Measurements from ENCODE around the gene TNRC6C. TPM values are rescaled to one million over a fixed set of nuclear protein-coding genes. Genes with fewer than 3 reads are reported as not detected.

The TNRC6C gene
- total RNA-seq, 4 donors from 2014 or later, result 4.8 to 14.5 (median 11.6) TPM

GRCh38 chr17:78117027-78117981, 158.8 kb downstream of the TNRC6C start:
- peak in 1 of 2 donors; percentile 65 for DNase-seq (ENCODE audit: low spot score in 2 of 2)

GRCh38 chr17:78118801-78119241, 160.3 kb downstream of the TNRC6C start:
- Histone ChIP-seq H3K4me3 (no peak overlapping the region), H3K9me3 (no peaks in the 10 kb centered on the region), H3K27ac (no peak overlapping the region), H3K36me3 (peaks cover 45% of the 10 kb centered on the region), H3K4me1 (peaks cover 21% of the 10 kb centered on the region), H3K27me3 (no peaks in the 10 kb centered on the region)
- TF ChIP-seq EP300 (IDR thresholded peaks at IDR 0.05) (no peak), POLR2A (IDR thresholded peaks at IDR 0.05) (no peak), CTCF (IDR thresholded peaks at IDR 0.05) (no peak), POLR2AphosphoS5 (IDR thresholded peaks at IDR 0.05) (no peak)
- WGBS, result 76% methylated on average over 9 of the region's 14 CpGs
- DNase-seq (ENCODE audit: low spot score in 2 of 2), result peak in 1 of 2 donors; percentile 60

More at GRCh38 chr17:78117027-78117981, 158.8 kb downstream of the TNRC6C start:
- Histone ChIP-seq H3K27ac (no peak overlapping the region), H3K9me3 (no peaks in the 10 kb centered on the region), H3K27me3 (no peaks in the 10 kb centered on the region), H3K4me1 (peaks cover 28% of the 10 kb centered on the region), H3K36me3 (peaks cover 33% of the 10 kb centered on the region), H3K4me3 (no peak overlapping the region)
- 67% methylated on average over 4 of the region's 41 CpGs for WGBS
- TF ChIP-seq CTCF (IDR thresholded peaks at IDR 0.05) (peak in 1 of 2 donors; percentile 23), POLR2A (IDR thresholded peaks at IDR 0.05) (no peak), EP300 (IDR thresholded peaks at IDR 0.05) (no peak)

- no peak for DNase-seq (ENCODE audit: low spot score in 2 of 2)
- Histone ChIP-seq H3K27me3 (no peaks in the 10 kb centered on the region), H3K27ac (no peak overlapping the region), H3K4me1 (peaks cover 20% of the 10 kb centered on the region), H3K36me3 (peaks cover 62% of the 10 kb centered on the region), H3K4me3 (no peak overlapping the region), H3K9me3 (no peaks in the 10 kb centered on the region)
- TF ChIP-seq EP300 (IDR thresholded peaks at IDR 0.05) (no peak), CTCF (IDR thresholded peaks at IDR 0.05) (no peak), POLR2A (IDR thresholded peaks at IDR 0.05) (no peak), POLR2AphosphoS5 (IDR thresholded peaks at IDR 0.05) (no peak)
- WGBS, result 98% methylated on average over 12 of the region's 13 CpGs
Observed at GRCh38 chr17:78120537-78120936, 162.0 kb downstream of the TNRC6C start.

GRCh38 chr17:78120971-78121800, 162.7 kb downstream of the TNRC6C start:
- peaks cover 26% of the 10 kb centered on the region for H3K4me1 ChIP-seq
- DNase-seq (ENCODE audit: low spot score in 2 of 2), result peak in 1 of 2 donors; percentile 58
- H3K36me3 ChIP-seq, result peaks cover 64% of the 10 kb centered on the region
- 89% methylated on average over 20 of the region's 35 CpGs for WGBS
- H3K27me3 ChIP-seq, result no peaks in the 10 kb centered on the region
- H3K27ac ChIP-seq, result no peak overlapping the region
- no peaks in the 10 kb centered on the region for H3K9me3 ChIP-seq
- TF ChIP-seq EP300 (IDR thresholded peaks at IDR 0.05) (no peak), POLR2A (IDR thresholded peaks at IDR 0.05) (no peak), POLR2AphosphoS5 (IDR thresholded peaks at IDR 0.05) (no peak), CTCF (IDR thresholded peaks at IDR 0.05) (no peak)
- H3K4me3 ChIP-seq, result no peak overlapping the region

Measured in suprapubic skin (tissue), 4 donors.